Prostate gland (tissue), 2 donors: Measurements from ENCODE around the gene LASP1.

Experiments
- CTCF ChIP-seq, 4 experiments: fragments of 200-600 bp in 2 of 4; fragments of 450-650 bp in 2 of 4; sonication (generic) in 2 of 4; IDR thresholded peaks; 1 replicate in 3 of 4; 2 replicates in 1 of 4; pipeline ENCODE4 v1.5.1; 2016 to 2019; ENCODE audit warnings: antibody characterized with exemption in 4 of 4, mild to moderate bottlenecking in 2 of 4, moderate library complexity in 2 of 4
- POLR2A ChIP-seq: fragments of 450-650 bp; IDR thresholded peaks from one replicate; pipeline ENCODE4 v1.6.1; 2016; ENCODE audit warnings: antibody characterized with exemption, mild to moderate bottlenecking
- POLR2AphosphoS5 ChIP-seq: sonication (generic); formaldehyde crosslinking; IDR thresholded peaks from one replicate; pipeline ENCODE4 v1.6.1; 2017; ENCODE audit warnings: antibody characterized with exemption

GRCh38 chr17:38853292-38854219 is 16.3 kb upstream of the LASP1 start, which contains the start of gene RPL23:
- peak; percentile 68 for TF ChIP-seq POLR2A
- TF ChIP-seq CTCF (IDR thresholded peaks at IDR 0.05), result peak in 2 of 4 experiments; percentile 9 to 21
- peak; percentile 100 for TF ChIP-seq POLR2AphosphoS5
